NCI-H2171 treated with DMSO at 0.1 percent for 48 hours (cell line): Measurements from ENCODE around the gene CD300E.

Experiments
- DNase-seq: peaks from one replicate; lab custom pipeline; 2025; lab: John Stamatoyannopoulos, UW

CD300E gene

DNA sequence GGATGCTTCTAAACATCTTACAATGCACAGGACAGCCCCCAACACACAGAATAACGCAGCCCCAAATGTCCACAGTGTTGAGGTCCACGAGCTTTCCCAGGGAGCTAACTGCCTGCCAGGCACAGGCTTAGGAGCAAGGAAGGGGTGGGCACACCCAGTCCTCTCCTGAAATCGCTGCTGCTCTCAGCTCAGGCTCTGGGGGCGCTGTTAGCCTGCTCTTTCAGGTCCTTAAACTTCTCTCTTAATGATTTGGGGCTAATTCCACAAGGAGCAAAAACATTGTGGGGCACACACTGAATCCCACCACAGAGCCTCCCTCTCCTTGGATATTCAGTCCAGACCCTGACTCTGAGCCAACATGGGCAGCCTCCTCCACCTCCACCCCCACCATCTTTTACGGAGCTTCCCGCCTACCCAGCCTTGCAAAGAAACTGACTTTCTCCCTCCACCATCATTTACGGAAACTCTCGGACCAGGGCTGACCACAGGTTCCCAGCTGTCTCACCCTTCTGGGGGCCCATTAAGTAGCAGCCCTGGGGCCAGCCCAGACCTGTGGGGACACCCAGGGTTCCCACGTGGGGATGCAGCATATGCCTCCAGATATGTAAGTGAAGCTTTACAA, 57.3 kb downstream of the CD300E start:
- DNase-seq, result peak; percentile 21

DNA sequence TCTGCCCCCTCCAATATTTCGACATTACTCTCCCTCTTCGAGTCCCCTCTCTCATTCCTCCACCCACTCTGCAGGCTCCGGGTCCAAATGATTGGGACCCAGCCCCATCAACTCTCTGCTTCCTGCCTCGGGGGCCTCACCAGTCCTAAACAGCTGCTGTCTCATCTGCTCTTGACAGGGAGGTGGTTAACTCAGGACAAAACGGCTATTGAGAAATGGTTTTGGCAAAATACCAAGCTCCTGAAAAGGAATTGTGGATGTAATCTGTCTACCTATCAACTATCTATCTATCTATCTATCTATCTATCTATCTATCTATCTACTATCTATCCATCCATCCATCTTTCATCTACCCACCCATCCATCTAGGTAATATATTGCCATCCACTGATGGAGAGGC, 58.4 kb downstream of the CD300E start:
- DNase-seq, result peak; percentile 7

DNA sequence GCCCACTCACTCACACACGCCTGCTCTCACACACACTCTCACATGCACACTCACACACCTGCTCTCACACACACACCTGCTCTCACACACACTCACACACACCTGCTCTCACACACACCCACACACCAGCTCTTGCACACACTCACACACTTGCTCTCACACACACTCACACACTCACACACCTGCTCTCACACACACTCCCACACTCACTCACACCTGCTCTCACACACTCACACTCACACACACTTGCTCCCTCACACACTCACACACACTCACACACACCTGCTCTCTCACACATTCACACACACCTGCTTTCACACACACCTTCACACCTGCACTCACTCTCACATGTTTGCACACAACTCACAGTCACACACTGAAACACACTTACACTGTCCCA, 60.2 kb downstream of the CD300E start:
- no peak for DNase-seq

DNA sequence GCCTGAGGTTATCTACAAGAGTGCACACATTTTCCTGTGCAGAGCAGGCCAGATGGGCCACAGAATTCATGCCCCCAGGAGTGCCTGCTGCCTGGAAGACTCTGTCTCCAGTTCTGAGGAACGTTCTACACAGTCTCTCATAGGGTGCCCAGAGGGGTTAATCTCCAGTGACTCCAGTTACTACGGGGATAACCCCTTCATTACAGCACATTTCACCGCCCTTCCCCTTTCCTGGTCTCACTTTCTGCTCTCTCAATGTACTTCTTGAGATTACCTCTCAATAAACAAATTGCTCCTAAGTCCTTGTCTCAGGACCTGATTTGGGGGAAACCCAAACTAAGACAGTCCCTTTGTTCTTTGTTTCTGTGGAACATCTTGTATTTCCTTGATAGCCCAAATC, 62.0 kb downstream of the CD300E start:
- DNase-seq, result no peak
